Mesothelial cell of epicardium (in vitro differentiated cells): Measurements from ENCODE around the gene ALK. TPM values are rescaled to one million over a fixed set of nuclear protein-coding genes. Genes with fewer than 3 reads are reported as not detected.

Experiments used
- DNase-seq, 2 experiments: peaks; one replicate each; pipeline ENCODE4 v3.0.0; 2021; ENCODE audit warnings: low spot score in 2 of 2; ENCODE audit not compliant: unreplicated experiment in 2 of 2
- H3K27ac Mint-ChIP-seq: 2 replicates; pipeline ENCODE4 v1.8.0; 2021; ENCODE audit warnings: mixed read lengths
- H3K27me3 Mint-ChIP-seq: 2 replicates; pipeline ENCODE4 v1.8.0; 2021; ENCODE audit warnings: low read depth, mixed read lengths
- H3K36me3 Mint-ChIP-seq: 2 replicates; pipeline ENCODE4 v1.8.0; 2021; ENCODE audit warnings: mixed read lengths
- H3K4me1 Mint-ChIP-seq: 2 replicates; pipeline ENCODE4 v1.8.0; 2021; ENCODE audit warnings: mixed read lengths
- H3K4me3 Mint-ChIP-seq: 2 replicates; pipeline ENCODE4 v1.8.0; 2021; ENCODE audit warnings: mild to moderate bottlenecking, moderate library complexity, mixed read lengths
- H3K9me3 Mint-ChIP-seq: 2 replicates; pipeline ENCODE4 v1.8.0; 2021; ENCODE audit warnings: mixed read lengths
- total RNA-seq: library from RNA; stranded (reverse); gene quantifications from 3 replicates; pipeline ENCODE4 v1.2.1, GENCODE V29; 2021
- TF ChIP-seq, protein P1 (sequence below): fragments of 200-600 bp; sonication (generic); IDR thresholded peaks from one replicate; pipeline ENCODE4 v1.5.0; 2021; ENCODE audit warnings: antibody characterized with exemption; ENCODE audit not compliant: unreplicated experiment

ALK gene
- total RNA-seq, 1 donor from 2014 or later = 0.13 TPM

DNA sequence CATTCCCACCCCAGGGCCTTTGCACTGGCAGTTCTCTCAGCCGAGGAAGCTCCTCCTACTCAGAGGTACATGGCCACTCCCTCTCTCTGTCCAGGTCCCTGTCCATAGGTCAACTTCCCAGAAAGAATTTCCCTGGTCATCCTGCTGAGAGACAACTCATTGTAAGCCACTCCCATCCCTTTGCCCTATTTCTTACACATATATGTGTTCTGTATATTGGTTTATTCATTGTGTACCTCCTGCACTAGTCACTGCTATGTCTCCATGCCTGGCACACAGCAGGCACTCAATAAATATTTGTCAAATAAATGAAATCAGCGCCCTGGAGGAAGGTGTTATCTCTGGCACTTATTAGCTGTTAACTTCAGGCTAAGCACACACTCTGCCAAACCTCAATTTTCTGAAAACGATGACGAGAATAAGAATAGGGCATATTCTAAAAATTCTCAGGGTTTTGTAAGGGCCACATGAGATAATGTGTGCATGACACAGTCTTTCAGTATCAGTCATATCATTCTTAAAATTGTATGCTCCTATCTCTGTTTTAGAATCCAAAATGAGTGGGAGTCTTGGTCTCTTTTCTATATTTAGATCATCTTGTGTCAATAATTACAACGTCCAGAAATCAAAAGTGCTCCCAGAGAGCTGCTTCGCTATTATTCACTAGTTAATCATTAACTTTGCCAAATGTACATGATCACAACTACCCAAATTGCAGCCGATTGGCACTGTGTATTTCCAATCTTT lies 198.0 kb downstream of the ALK start:
- Mint-ChIP-seq H3K4me1 (no peaks in the 10 kb centered on the region), H3K36me3 (no peaks in the 10 kb centered on the region), H3K27me3 (peaks cover 37% of the 10 kb centered on the region), H3K27ac (no peak overlapping the region), H3K9me3 (no peaks in the 10 kb centered on the region), H3K4me3 (no peak overlapping the region)
- no peak for DNase-seq
- TF ChIP-seq, protein P1, sequence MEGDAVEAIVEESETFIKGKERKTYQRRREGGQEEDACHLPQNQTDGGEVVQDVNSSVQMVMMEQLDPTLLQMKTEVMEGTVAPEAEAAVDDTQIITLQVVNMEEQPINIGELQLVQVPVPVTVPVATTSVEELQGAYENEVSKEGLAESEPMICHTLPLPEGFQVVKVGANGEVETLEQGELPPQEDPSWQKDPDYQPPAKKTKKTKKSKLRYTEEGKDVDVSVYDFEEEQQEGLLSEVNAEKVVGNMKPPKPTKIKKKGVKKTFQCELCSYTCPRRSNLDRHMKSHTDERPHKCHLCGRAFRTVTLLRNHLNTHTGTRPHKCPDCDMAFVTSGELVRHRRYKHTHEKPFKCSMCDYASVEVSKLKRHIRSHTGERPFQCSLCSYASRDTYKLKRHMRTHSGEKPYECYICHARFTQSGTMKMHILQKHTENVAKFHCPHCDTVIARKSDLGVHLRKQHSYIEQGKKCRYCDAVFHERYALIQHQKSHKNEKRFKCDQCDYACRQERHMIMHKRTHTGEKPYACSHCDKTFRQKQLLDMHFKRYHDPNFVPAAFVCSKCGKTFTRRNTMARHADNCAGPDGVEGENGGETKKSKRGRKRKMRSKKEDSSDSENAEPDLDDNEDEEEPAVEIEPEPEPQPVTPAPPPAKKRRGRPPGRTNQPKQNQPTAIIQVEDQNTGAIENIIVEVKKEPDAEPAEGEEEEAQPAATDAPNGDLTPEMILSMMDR = no peak

DNA sequence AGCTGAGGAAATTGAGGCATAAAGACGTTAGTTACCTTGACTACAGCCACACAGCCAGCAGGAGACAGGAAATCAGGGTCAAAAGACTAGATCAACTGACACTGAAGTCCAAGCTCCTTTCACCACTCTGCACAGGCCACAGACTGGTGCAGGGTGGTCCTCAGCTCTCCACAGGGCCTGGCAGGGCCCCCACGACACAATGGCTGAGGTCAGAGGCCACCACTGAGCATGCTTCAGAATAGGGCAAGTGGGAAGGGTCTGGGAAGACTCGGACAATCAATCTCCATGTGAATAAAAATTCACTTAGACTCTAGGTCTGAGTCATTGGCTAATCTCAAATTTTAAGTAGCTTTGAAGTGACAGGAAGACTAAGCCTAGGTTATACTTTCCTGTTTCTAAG lies 201.7 kb downstream of the ALK start:
- Mint-ChIP-seq H3K9me3 (no peaks in the 10 kb centered on the region), H3K36me3 (no peaks in the 10 kb centered on the region), H3K27ac (no peak overlapping the region), H3K4me3 (no peak overlapping the region), H3K27me3 (peaks cover 42% of the 10 kb centered on the region), H3K4me1 (peaks cover 8% of the 10 kb centered on the region)
- TF ChIP-seq, protein P1 = no peak
- no peak for DNase-seq

DNA sequence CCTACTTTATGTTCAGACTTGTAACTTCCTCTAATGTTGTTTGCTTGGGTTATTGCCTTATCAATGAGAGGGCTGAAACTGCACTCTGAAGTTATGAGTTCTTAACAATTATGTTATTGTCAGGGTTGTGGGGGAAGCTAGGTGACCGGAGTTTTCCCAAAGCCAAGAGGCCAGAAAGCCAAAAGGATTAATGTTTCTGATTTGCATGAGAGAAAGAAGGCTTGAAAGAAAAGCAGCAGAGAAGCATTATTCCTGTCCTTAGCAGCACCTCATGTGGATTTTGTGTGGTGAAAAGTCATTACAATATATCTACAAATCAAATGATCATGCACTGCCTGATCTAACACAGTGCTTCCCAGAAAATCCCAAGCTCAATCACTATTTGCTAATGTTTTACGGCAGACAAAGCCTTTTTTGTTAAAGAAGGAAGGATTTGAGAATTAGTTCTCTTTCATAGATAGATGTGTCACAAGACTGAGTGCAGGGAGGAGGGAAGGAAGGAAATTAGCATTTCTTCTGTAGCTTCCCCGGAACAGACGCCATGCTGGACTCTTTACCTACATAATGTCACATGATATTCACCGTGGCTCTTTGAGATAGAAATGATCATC lies 203.2 kb downstream of the ALK start:
- H3K4me3 Mint-ChIP-seq = no peak overlapping the region
- peaks cover 8% of the 10 kb centered on the region for H3K4me1 Mint-ChIP-seq
- DNase-seq = no peak
- H3K9me3 Mint-ChIP-seq = no peaks in the 10 kb centered on the region
- TF ChIP-seq, protein P1 = no peak
- H3K27me3 Mint-ChIP-seq = peaks cover 39% of the 10 kb centered on the region
- H3K27ac Mint-ChIP-seq = no peak overlapping the region
- H3K36me3 Mint-ChIP-seq = no peaks in the 10 kb centered on the region

DNA sequence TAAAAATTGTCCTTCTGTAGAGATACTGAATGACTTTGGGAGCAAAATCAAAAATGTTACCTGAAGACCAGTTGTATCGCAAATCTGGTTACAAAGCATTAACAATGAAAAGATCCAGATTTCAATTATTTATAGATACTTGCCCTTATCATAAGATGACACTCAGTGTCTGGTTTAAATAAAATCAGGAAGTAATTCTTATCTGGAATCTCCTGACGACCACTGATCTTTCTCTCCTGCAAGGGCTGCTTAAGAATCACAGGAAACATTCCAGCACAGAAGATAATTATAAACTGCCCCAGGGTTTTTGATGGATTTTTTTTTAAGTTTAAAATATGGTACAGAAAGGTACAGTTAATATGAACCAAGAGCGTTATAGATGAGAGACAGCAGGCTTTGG lies 205.7 kb downstream of the ALK start:
- no peak for DNase-seq
- H3K9me3 Mint-ChIP-seq = no peaks in the 10 kb centered on the region
- no peak overlapping the region for H3K27ac Mint-ChIP-seq
- H3K4me1 Mint-ChIP-seq = peaks cover 8% of the 10 kb centered on the region
- no peaks in the 10 kb centered on the region for H3K36me3 Mint-ChIP-seq
- TF ChIP-seq, protein P1 = no peak
- H3K4me3 Mint-ChIP-seq = no peak overlapping the region
- peaks cover 25% of the 10 kb centered on the region for H3K27me3 Mint-ChIP-seq

DNA sequence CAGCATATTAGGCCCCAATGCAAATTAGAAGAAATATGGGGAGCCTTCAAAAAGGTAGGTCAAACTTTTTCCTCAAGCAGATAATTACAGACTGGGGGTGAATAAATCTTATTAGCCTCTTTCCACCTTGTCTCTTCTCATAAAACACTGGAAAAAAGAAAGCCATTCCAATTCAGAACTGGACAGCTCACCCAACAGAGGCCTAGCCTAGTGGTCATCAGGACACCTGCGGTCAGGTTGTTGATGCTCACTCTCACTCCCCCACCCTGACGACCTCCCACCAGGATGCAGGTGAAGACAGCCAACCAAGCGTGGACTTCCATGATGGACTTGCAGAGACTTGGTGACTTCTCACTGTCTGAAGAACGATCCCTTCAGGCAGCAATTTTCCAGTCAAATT lies 207.1 kb downstream of the ALK start:
- DNase-seq = no peak
- TF ChIP-seq, protein P1 = no peak
- Mint-ChIP-seq H3K4me3 (no peak overlapping the region), H3K4me1 (peaks cover 8% of the 10 kb centered on the region), H3K27ac (no peak overlapping the region), H3K36me3 (no peaks in the 10 kb centered on the region), H3K9me3 (no peaks in the 10 kb centered on the region), H3K27me3 (peaks cover 24% of the 10 kb centered on the region)
